SH-SY5Y (cell line): Measurements from ENCODE around the gene IFNAR2.

Experiments used
- GATA2 ChIP-seq: IDR thresholded peaks from 2 replicates; pipeline ENCODE4 v1.6.1; 2011; ENCODE audit warnings: mild to moderate bottlenecking, low read depth, low read length
- GATA3 ChIP-seq: IDR thresholded peaks from 2 replicates; pipeline ENCODE4 v1.6.1; 2011; ENCODE audit warnings: low read depth, mild to moderate bottlenecking, low read length, moderate library complexity

- TF ChIP-seq GATA2 = no peak
- no peak for TF ChIP-seq GATA3
Observed at GRCh38 chr21:33249331-33250002, 19.7 kb downstream of the IFNAR2 start.
